Thyroid gland (tissue), 4 donors: Measurements from ENCODE around the gene SLC15A1.

Experiments
- CTCF ChIP-seq, 6 experiments: fragments of 200-600 bp in 3 of 6; fragments of 450-650 bp in 3 of 6; sonication (generic) in 3 of 6; IDR thresholded peaks; one replicate each; pipeline ENCODE4 v1.5.1; 2016 to 2019; ENCODE audit warnings: antibody characterized with exemption in 6 of 6, mild to moderate bottlenecking in 2 of 6, inconsistent platforms in 1 of 6, moderate library complexity in 1 of 6
- POLR2A ChIP-seq, 2 donors: fragments of 450-650 bp; IDR thresholded peaks; one replicate each; pipeline ENCODE4 v1.6.1; 2017; ENCODE audit warnings: antibody characterized with exemption in 2 of 2, mild to moderate bottlenecking in 2 of 2, moderate library complexity in 1 of 2

GRCh38 chr13:98657506-98658085 lies 94.9 kb downstream of the SLC15A1 start:
- TF ChIP-seq POLR2A (IDR thresholded peaks at IDR 0.05) (no peak), CTCF (IDR thresholded peaks at IDR 0.05) (no peak)
